ENCODE measurements around the gene ANKS1B. TPM values are rescaled to one million over a fixed set of nuclear protein-coding genes. Genes with fewer than 3 reads are reported as not detected.

Gene ANKS1B
- total RNA-seq, 1 donor from 2014 or later = 0.46 TPM

DNA sequence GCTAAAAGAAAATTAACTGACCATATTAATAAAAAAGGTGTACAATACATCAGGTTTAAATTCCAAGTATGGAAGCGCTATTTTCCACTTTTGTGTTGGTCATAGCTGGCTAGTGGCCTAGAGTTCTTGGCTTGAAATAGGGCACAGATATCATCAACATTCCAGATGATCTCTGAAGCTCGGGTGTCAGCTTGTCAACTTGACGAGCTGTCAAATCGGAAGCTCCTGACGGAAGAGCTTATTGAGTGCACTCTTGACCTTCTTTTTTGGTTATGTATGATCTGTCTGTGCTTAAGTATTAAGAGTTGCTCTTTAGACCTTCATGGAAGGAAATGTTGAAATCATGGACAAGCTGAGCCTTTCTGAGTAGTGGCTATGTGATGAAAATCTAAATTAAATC is 1161.7 kb downstream of the ANKS1B start:
- DNase-seq (ENCODE audit: low read depth) = no peak
- no peak overlapping the region for H3K4me3 ChIP-seq (ENCODE audit: low read depth, low read length)
- TF ChIP-seq, protein P1, sequence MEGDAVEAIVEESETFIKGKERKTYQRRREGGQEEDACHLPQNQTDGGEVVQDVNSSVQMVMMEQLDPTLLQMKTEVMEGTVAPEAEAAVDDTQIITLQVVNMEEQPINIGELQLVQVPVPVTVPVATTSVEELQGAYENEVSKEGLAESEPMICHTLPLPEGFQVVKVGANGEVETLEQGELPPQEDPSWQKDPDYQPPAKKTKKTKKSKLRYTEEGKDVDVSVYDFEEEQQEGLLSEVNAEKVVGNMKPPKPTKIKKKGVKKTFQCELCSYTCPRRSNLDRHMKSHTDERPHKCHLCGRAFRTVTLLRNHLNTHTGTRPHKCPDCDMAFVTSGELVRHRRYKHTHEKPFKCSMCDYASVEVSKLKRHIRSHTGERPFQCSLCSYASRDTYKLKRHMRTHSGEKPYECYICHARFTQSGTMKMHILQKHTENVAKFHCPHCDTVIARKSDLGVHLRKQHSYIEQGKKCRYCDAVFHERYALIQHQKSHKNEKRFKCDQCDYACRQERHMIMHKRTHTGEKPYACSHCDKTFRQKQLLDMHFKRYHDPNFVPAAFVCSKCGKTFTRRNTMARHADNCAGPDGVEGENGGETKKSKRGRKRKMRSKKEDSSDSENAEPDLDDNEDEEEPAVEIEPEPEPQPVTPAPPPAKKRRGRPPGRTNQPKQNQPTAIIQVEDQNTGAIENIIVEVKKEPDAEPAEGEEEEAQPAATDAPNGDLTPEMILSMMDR (conservative IDR thresholded peaks at IDR 0.05; ENCODE audit: low read depth, low read length) = no peak

DNA sequence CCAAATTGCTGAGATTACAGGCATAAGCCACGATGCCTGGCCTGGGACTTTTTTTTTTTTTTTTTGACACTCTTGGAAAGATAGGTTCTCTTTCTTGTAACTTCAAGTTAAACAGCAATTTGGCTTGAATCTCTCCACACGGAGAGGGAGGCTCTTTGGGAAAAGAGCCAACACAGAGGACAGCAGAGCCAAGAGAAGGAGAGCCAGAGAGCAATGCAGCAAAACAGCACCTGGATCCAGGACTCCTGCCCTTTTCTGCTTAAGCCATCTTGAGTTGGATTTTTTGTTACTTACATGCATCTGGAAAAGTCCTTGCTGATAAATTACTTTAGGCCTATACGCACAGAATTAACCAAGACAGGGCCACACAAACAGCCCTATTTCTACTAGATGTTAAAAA is 1162.9 kb downstream of the ANKS1B start:
- TF ChIP-seq, protein P1 (conservative IDR thresholded peaks at IDR 0.05; ENCODE audit: low read depth, low read length) = no peak
- no peak for DNase-seq (ENCODE audit: low read depth)
- no peak overlapping the region for H3K4me3 ChIP-seq (ENCODE audit: low read depth, low read length)

DNA sequence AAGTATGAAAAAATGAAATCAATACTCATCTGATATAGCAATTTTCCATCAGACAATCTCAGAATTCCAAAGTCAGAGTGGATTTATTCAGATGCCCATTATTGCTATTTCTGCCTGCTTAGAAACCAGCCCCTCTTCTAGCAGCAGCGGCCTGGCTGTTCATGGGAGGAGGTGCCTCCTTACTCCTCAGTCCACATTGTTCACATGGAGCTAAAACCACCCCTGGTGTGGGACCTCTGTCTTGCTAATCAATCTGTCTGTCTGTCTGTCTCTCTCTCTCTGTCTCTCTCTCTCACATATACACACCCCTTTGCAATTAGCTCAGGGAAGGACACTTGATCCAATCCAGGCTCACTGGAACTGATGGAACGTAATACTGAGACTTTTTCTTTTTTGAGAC is 1163.5 kb downstream of the ANKS1B start:
- DNase-seq (ENCODE audit: low read depth) = no peak
- TF ChIP-seq, protein P1 (conservative IDR thresholded peaks at IDR 0.05; ENCODE audit: low read depth, low read length) = no peak
- H3K4me3 ChIP-seq (ENCODE audit: low read depth, low read length) = no peak overlapping the region

DNA sequence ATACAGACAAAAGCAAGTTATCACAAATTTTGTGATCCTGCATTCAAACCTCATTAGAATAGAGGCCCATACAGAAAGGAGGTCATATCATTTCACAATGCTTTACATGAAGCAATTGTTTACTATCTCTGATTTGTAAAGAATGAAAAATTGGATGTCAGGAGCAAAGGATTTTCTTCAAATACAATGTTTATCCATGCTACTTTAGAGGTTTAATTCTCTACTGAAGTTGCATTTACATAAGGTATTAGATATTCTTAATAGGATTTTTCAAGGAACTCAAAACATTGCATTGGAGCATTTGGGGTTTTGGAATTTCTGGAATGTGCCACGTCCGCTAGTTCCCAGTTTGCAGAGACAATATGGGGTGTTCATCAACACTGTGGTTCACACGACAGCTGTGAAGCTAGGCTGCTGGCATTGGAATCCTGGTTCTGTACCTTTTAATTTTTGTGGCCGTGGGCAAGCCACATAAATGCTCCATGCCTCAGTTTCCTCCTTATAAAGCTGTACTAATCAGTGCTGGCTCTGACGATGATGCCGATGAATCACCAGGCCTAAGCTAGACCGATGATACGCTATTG is 1164.8 kb downstream of the ANKS1B start:
- no peak for DNase-seq (ENCODE audit: low read depth)
- no peak overlapping the region for H3K4me3 ChIP-seq (ENCODE audit: low read depth, low read length)
- TF ChIP-seq, protein P1 (conservative IDR thresholded peaks at IDR 0.05; ENCODE audit: low read depth, low read length) = no peak

DNA sequence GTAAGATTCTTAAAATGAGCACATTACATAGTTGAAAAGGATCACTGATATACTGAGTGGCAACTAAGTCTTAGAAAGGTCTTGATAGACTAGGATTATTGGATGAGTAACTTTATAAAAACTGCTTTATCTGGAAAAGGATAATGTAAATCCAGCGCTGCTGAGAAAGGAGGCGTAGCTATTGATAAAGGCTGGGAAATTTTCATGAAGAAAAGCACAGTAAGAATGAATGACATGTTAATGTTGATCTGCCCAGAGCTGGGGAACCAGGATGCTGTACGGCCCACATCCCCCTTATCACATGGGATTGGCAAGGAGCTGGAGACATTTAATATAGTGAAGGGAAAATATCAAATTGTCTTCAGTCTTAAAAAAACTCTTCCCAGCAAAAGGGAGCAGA is 1165.7 kb downstream of the ANKS1B start:
- TF ChIP-seq, protein P1 (conservative IDR thresholded peaks at IDR 0.05; ENCODE audit: low read depth, low read length) = no peak
- no peak for DNase-seq (ENCODE audit: low read depth)
- H3K4me3 ChIP-seq (ENCODE audit: low read depth, low read length) = no peak overlapping the region

DNA sequence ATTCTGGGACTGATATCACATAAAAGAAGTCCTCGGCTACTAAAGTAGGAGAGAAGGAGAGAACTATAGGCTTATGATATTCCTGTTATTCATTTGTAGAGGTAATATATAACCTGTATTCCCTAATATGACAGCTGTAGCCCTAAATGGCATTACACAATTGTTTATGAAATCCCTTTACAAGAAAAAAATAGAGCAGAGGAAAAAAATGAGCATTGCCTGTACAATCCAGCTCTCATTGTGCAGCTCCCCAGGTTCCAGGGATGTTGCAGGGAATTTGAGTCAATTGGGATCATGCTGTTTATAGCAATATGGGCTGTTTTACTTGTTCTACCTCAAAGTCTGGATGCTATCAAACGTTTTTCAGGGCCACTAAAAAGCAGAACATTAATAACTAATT is 1166.5 kb downstream of the ANKS1B start:
- no peak for DNase-seq (ENCODE audit: low read depth)
- TF ChIP-seq, protein P1 (conservative IDR thresholded peaks at IDR 0.05; ENCODE audit: low read depth, low read length) = no peak
- no peak overlapping the region for H3K4me3 ChIP-seq (ENCODE audit: low read depth, low read length)

DNA sequence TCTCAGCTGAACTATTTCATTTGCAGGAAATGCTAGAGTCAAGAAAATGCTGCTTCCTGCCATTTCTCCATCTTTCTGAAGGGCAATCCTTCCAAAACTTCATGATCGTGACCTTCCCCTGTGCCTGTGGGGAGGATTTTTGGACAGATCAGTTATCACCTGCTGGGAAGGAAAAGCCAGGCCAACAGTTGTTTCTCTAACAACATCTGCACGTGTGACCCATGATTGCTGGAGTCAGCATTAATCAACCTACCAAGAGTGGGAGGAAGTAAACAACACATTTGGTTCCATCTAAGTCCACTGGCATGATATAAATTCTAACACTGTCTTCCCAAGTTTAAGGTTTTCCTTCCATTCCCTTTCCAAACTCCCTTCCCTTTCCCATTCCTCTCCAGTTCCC is 1167.0 kb downstream of the ANKS1B start:
- no peak for DNase-seq (ENCODE audit: low read depth)
- H3K4me3 ChIP-seq (ENCODE audit: low read depth, low read length) = no peak overlapping the region
- TF ChIP-seq, protein P1 (conservative IDR thresholded peaks at IDR 0.05; ENCODE audit: low read depth, low read length) = no peak
